H1 (cell line): ENCODE measurements around the gene ANKRD50. TPM values are rescaled to one million over a fixed set of nuclear protein-coding genes. Genes with fewer than 3 reads are reported as not detected.

ENCODE experiments used
- CTCF ChIA-PET: fragments of 300-600 bp; sonication (Branson Sonifier 250); formaldehyde crosslinking; loops from one replicate; lab custom pipeline; 2021; ENCODE audit not compliant: partially characterized antibody; lab: Charles Lee
- POLR2A ChIA-PET: fragments of 300-600 bp; sonication (Branson Sonifier 250); formaldehyde crosslinking; loops from one replicate; lab custom pipeline; 2021; ENCODE audit warnings: inconsistent platforms; ENCODE audit not compliant: partially characterized antibody; lab: Charles Lee
- DNase-seq, 2 experiments: peaks; one replicate each; pipeline versions ENCODE4 v3.0.0 to v3.0.0-alpha.2; 2010 to 2022; ENCODE audit warnings: low spot score in 2 of 2, low read depth in 1 of 2, mixed read lengths in 1 of 2
- FAIRE-seq: peaks from 2 replicates; lab custom pipeline; 2011; peaks lifted over from hg19 to GRCh38; lab: Jason Lieb, UNC
- H2AFZ ChIP-seq: 2 replicates; pipeline ENCODE4 v1.8.1; 2012; ENCODE audit warnings: low read length, inconsistent platforms
- H2AK5ac ChIP-seq: 2 replicates; pipeline ENCODE4 v1.6.1; 2013; ENCODE audit warnings: low read depth, low read length
- H2BK120ac ChIP-seq: replicated peaks from 2 replicates; pipeline ENCODE3; 2013; ENCODE audit warnings: low read depth, low read length, inconsistent platforms
- H2BK12ac ChIP-seq: 2 replicates; pipeline ENCODE4 v1.6.1; 2013; ENCODE audit warnings: low read depth, low read length
- H2BK15ac ChIP-seq: 2 replicates; pipeline ENCODE4 v1.6.1; 2013; ENCODE audit warnings: low read length
- H2BK20ac ChIP-seq: 2 replicates; pipeline ENCODE4 v1.6.1; 2013; ENCODE audit warnings: low read length
- H2BK5ac ChIP-seq: 2 replicates; pipeline ENCODE4 v1.6.1; 2013; ENCODE audit warnings: low read depth, low read length
- H3K14ac ChIP-seq: 2 replicates; pipeline ENCODE4 v1.6.1; 2013; ENCODE audit warnings: inconsistent platforms; ENCODE audit not compliant: insufficient read length
- H3K18ac ChIP-seq: 2 replicates; pipeline ENCODE4 v1.6.1; 2013; ENCODE audit warnings: low read length; ENCODE audit errors: extremely low read depth
- H3K23ac ChIP-seq: 2 replicates; pipeline ENCODE4 v1.6.1; 2013; ENCODE audit warnings: inconsistent platforms; ENCODE audit not compliant: insufficient read length
- H3K23me2 ChIP-seq: 2 replicates; pipeline ENCODE4 v1.6.1; 2013; ENCODE audit warnings: low read depth, low read length
- H3K27ac ChIP-seq: 2 replicates; pipeline ENCODE4 v1.6.1; 2011; ENCODE audit warnings: low read depth, low read length, inconsistent platforms
- H3K27me3 ChIP-seq, 4 experiments: replicated peaks in 1 of 4; 1 replicate in 1 of 4; 2 replicates in 3 of 4; pipeline versions ENCODE4 v1.6.1 to v1.8.1; 2011 to 2013; ENCODE audit warnings: low read length in 3 of 4, mild to moderate bottlenecking in 3 of 4, inconsistent platforms in 2 of 4, mixed read lengths in 2 of 4, moderate library complexity in 1 of 4; ENCODE audit not compliant: control insufficient read depth in 3 of 4, insufficient read depth in 3 of 4; ENCODE audit errors: extremely low read depth in 1 of 4
- H3K36me3 ChIP-seq, 4 experiments: 2 replicates each; pipeline versions ENCODE4 v1.6.1 to v1.8.1; 2011 to 2013; ENCODE audit warnings: mild to moderate bottlenecking in 4 of 4, low read length in 3 of 4, moderate library complexity in 2 of 4, control low read depth in 1 of 4, inconsistent platforms in 1 of 4; ENCODE audit not compliant: insufficient read depth in 4 of 4, control insufficient read depth in 2 of 4
- H3K4ac ChIP-seq: replicated peaks from 2 replicates; pipeline ENCODE3; 2013; ENCODE audit warnings: low read length, low read depth, mixed read lengths, inconsistent platforms; ENCODE audit not compliant: insufficient read length
- H3K4me1 ChIP-seq, 4 experiments: replicated peaks in 1 of 4; 1 replicate in 1 of 4; 2 replicates in 3 of 4; pipeline versions ENCODE4 v1.6.1 to v1.8.1; 2011 to 2013; ENCODE audit warnings: low read length in 3 of 4, inconsistent platforms in 2 of 4, mixed read lengths in 1 of 4; ENCODE audit not compliant: insufficient read depth in 4 of 4, control insufficient read depth in 3 of 4
- H3K4me2 ChIP-seq, 2 experiments: 2 replicates each; pipeline versions ENCODE4 v1.6.1 to v1.8.1; 2011 to 2013; ENCODE audit warnings: low read depth in 2 of 2, low read length in 2 of 2, control low read depth in 1 of 2, inconsistent platforms in 1 of 2, mild to moderate bottlenecking in 1 of 2; ENCODE audit not compliant: insufficient read depth in 1 of 2
- H3K4me3 ChIP-seq, 4 experiments: fragments of 200-600, 300-600 bp in 1 of 4; sonication (generic), shearing (Covaris generic), sonication (Bioruptor Twin) in 1 of 4; 2 replicates each; pipeline versions ENCODE4 v1.5.1 to v1.8.1; 2011 to 2016; ENCODE audit warnings: low read length in 4 of 4, low read depth in 3 of 4, control low read depth in 2 of 4, inconsistent platforms in 2 of 4, mild to moderate bottlenecking in 2 of 4, mixed read lengths in 1 of 4, moderate library complexity in 1 of 4; ENCODE audit not compliant: insufficient read depth in 2 of 4; ENCODE audit errors: extremely low read depth in 1 of 4
- H3K56ac ChIP-seq: replicated peaks from 2 replicates; pipeline ENCODE3; 2013; ENCODE audit warnings: low read depth, mild to moderate bottlenecking, mixed read lengths, low read length, inconsistent platforms; ENCODE audit not compliant: insufficient read length
- H3K79me1 ChIP-seq: 2 replicates; pipeline ENCODE4 v1.6.1; 2013; ENCODE audit warnings: low read depth, low read length, control low read depth
- H3K79me2 ChIP-seq, 2 experiments: 2 replicates each; pipeline versions ENCODE4 v1.6.1 to v1.8.1; 2012 to 2013; ENCODE audit warnings: low read length in 2 of 2, mild to moderate bottlenecking in 2 of 2, inconsistent platforms in 1 of 2; ENCODE audit not compliant: insufficient read depth in 2 of 2, control insufficient read depth in 1 of 2
- H3K9ac ChIP-seq, 4 experiments: replicated peaks in 1 of 4; 1 replicate in 1 of 4; 2 replicates in 3 of 4; pipeline versions ENCODE4 v1.6.1 to v1.8.1; 2011 to 2013; ENCODE audit warnings: low read depth in 3 of 4, low read length in 3 of 4, control low read depth in 2 of 4, mild to moderate bottlenecking in 2 of 4, moderate library complexity in 2 of 4, inconsistent platforms in 1 of 4; ENCODE audit errors: extremely low read depth in 1 of 4
- H3K9me3 ChIP-seq, 2 experiments: 2 replicates each; pipeline versions ENCODE4 v1.6.1 to v1.8.1; 2012 to 2013; ENCODE audit warnings: mild to moderate bottlenecking in 2 of 2, moderate library complexity in 2 of 2, control low read depth in 1 of 2, inconsistent platforms in 1 of 2, low read depth in 1 of 2, low read length in 1 of 2, mixed read lengths in 1 of 2; ENCODE audit not compliant: insufficient read depth in 2 of 2
- H4K20me1 ChIP-seq, 2 experiments: replicated peaks in 1 of 2; 2 replicates each; pipeline versions ENCODE3 to v1.8.1; 2011 to 2013; ENCODE audit warnings: inconsistent platforms in 2 of 2, low read length in 2 of 2, mild to moderate bottlenecking in 1 of 2; ENCODE audit not compliant: insufficient read depth in 2 of 2, control insufficient read depth in 1 of 2
- H4K5ac ChIP-seq: 2 replicates; pipeline ENCODE4 v1.6.1; 2013; ENCODE audit warnings: low read length, low read depth, mixed read lengths, inconsistent platforms; ENCODE audit not compliant: insufficient read length
- H4K8ac ChIP-seq: 2 replicates; pipeline ENCODE4 v1.8.0; 2013; ENCODE audit warnings: mild to moderate bottlenecking, moderate library complexity, low read length, inconsistent platforms; ENCODE audit not compliant: insufficient read depth; ENCODE audit errors: extremely low read depth
- H4K91ac ChIP-seq: replicated peaks from 2 replicates; pipeline ENCODE3; 2013; ENCODE audit warnings: low read length, mixed read lengths, inconsistent platforms; ENCODE audit not compliant: insufficient read length
- CHD1 ChIP-seq: IDR thresholded peaks from 2 replicates; pipeline ENCODE4 v1.6.1; 2012; ENCODE audit warnings: low read depth, low read length, improper control_type of control experiment
- CHD2 ChIP-seq: IDR thresholded peaks from 2 replicates; pipeline ENCODE4 v1.6.1; 2012; ENCODE audit warnings: low read length, improper control_type of control experiment
- MAX ChIP-seq: IDR thresholded peaks from 2 replicates; pipeline ENCODE4 v1.6.1; 2012; ENCODE audit warnings: inconsistent platforms
- SP2 ChIP-seq: IDR thresholded peaks from 2 replicates; pipeline ENCODE4 v1.6.1; 2012; ENCODE audit warnings: mild to moderate bottlenecking, low read length, inconsistent platforms
- TEAD4 ChIP-seq: IDR thresholded peaks from 2 replicates; pipeline ENCODE4 v1.6.1; 2012; ENCODE audit warnings: low read depth, low read length, inconsistent platforms, mixed read lengths
- WGBS, 2 experiments: shearing (Covaris generic) in 1 of 2; methylation state at CpG; one replicate each; pipeline versions ENCODE4 v1.1.6 to v1.1.7; 2013 to 2015; ENCODE audit warnings: low lambda C conversion rate in 2 of 2, mixed read lengths in 2 of 2, inconsistent platforms in 1 of 2, low coverage in 1 of 2, missing lambda C conversion rate in 1 of 2; ENCODE audit not compliant: insufficient replicate concordance in 2 of 2, insufficient coverage in 1 of 2, insufficient read length in 1 of 2; ENCODE audit errors: extremely low coverage in 1 of 2, missing lambda C conversion rate in 1 of 2; 5-methylcytosine and 5-hydroxymethylcytosine counted together
- polyA plus RNA-seq, 7 experiments: library from polyadenylated mRNA; depleted of rRNA in 3 of 7; stranded (reverse) in 5 of 7; unstranded in 2 of 7; fragments of >200 nt in 5 of 7; fragments of 200-250 nt in 2 of 7; gene quantifications; 1 replicate in 5 of 7; 2 replicates in 1 of 7; 4 replicates in 1 of 7; pipeline versions ENCODE4 v1.2.1 to v1.2.3, GENCODE V29; 2011 to 2013; ENCODE audit warnings: missing spikeins in 2 of 7, mixed read lengths in 2 of 7
- total RNA-seq: library from RNA; stranded (reverse); fragmentation: NEBNext Ultra II Directional; extraction: Animal tissue kit (Norgen Biotek cat#: 25700); gene quantifications from 2 replicates; pipeline ENCODE4 v1.2.1, GENCODE V29; 2021

ANKRD50 gene
- total and polyA plus RNA-seq, 2 of the 8 experiments (the other 6 are each of a cell fraction or from before 2014, with no cell fraction given): 8.5 to 25.0 TPM

- no peak overlapping the region for H4K8ac ChIP-seq
- no peaks in the 10 kb centered on the region for H3K9me3 ChIP-seq
- H3K23me2 ChIP-seq: peaks cover 4% of the 10 kb centered on the region
- no peak overlapping the region for H2BK5ac ChIP-seq
- no peak overlapping the region for H3K4me3 ChIP-seq
- no peak overlapping the region for H3K18ac ChIP-seq
- no peak overlapping the region for H3K9ac ChIP-seq
- ChIA-PET CTCF (no interaction called here), POLR2A (no interaction called here)
- H3K27ac ChIP-seq: no peak overlapping the region
- H3K79me2 ChIP-seq: peaks cover 13 to 100% of the 10 kb centered on the region in 2 experiments; a peak in 3 of 4 replicates
- H4K20me1 ChIP-seq: peaks cover 8 to 13% of the 10 kb centered on the region in 2 experiments
- H3K23ac ChIP-seq: no peak overlapping the region
- no peak overlapping the region for H2AK5ac ChIP-seq
- peaks cover 0 to 28% (median 3%) of the 10 kb centered on the region in 4 experiments; a peak in 6 of 8 replicates for H3K36me3 ChIP-seq
- WGBS, 2 experiments: 90% methylated on average over 2 of the region's 2 CpGs; no CpG with 5 or more reads in 1 of the 2 experiments
- no peak overlapping the region for H2AFZ ChIP-seq
- H3K27me3 ChIP-seq: no peaks in the 10 kb centered on the region
- no peak overlapping the region for H4K91ac ChIP-seq
- H2BK15ac ChIP-seq: no peak overlapping the region
- DNase-seq (no peak), FAIRE-seq (no peak)
- no peak overlapping the region for H3K56ac ChIP-seq
- H2BK12ac ChIP-seq: no peak overlapping the region
- H3K4ac ChIP-seq: no peak overlapping the region
- H2BK120ac ChIP-seq: no peak overlapping the region
- H3K79me1 ChIP-seq: no peaks in the 10 kb centered on the region
- H3K4me2 ChIP-seq: no peak overlapping the region
- no peak overlapping the region for H3K14ac ChIP-seq
- no peak overlapping the region for H4K5ac ChIP-seq
- peaks cover 0 to 5% (median 3%) of the 10 kb centered on the region in 4 experiments; a peak in 3 of 7 replicates for H3K4me1 ChIP-seq
- TF ChIP-seq SP2 (no peak), MAX (no peak), TEAD4 (no peak), CHD2 (no peak), CHD1 (no peak)
- H2BK20ac ChIP-seq: no peak overlapping the region
These were observed 7.1 kb downstream of the ANKRD50 start for GRCh38 chr4:124705393-124705792.
